Measurements from ENCODE around the gene FBLIM1. TPM values are rescaled to one million over a fixed set of nuclear protein-coding genes. Genes with fewer than 3 reads are reported as not detected.

FBLIM1 gene
- total and polyA plus RNA-seq, 2 donors: 1.6 to 10.3 TPM

DNA sequence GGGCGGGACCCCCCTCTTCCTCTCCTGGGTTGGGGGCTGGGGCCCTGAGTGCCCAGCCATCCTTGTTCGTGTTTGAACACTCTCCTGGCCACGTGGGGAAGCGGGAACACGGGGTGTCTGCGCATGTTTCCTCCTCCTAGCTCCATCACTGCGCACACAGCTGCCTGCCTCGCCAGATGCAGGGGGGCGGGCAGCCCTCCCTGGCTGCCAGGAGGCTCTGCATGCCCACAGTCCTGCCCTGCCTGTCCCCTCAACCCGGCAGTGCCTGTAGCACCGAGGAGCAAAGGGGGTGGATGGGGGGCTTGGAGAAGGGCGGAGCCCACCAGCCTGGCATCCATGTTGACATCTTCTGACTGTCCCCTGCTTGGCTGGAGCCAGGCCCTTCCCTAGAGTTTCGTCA is 24.3 kb upstream of the FBLIM1 start:
- no peak for DNase-seq (ENCODE audit: low read depth in 6 of 9, low spot score in 9 of 9)
- H3K27me3 ChIP-seq (ENCODE audit: control insufficient read depth in 2 of 2, insufficient read depth in 1 of 2, low read length in 1 of 2): no peaks in the 10 kb centered on the region
- no peaks in the 10 kb centered on the region for H3K4me1 ChIP-seq (ENCODE audit: control insufficient read depth in 2 of 2, insufficient read depth in 2 of 2, low read length in 2 of 2)
- H3K27ac ChIP-seq (ENCODE audit: low read depth in 1 of 2, low read length in 1 of 2): no peak overlapping the region
- peaks cover 32 to 52% of the 10 kb centered on the region in 2 donors for H3K36me3 ChIP-seq (ENCODE audit: control insufficient read depth in 2 of 2, insufficient read depth in 2 of 2, low read length in 1 of 2)
- no peak overlapping the region for H3K4me3 ChIP-seq (ENCODE audit: low read length in 2 of 2)
- 90% methylated on average over 13 of the region's 13 CpGs for WGBS
- H3K9me3 ChIP-seq (ENCODE audit: control insufficient read depth in 2 of 2, insufficient read depth in 1 of 2, low read length in 1 of 2): no peaks in the 10 kb centered on the region

DNA sequence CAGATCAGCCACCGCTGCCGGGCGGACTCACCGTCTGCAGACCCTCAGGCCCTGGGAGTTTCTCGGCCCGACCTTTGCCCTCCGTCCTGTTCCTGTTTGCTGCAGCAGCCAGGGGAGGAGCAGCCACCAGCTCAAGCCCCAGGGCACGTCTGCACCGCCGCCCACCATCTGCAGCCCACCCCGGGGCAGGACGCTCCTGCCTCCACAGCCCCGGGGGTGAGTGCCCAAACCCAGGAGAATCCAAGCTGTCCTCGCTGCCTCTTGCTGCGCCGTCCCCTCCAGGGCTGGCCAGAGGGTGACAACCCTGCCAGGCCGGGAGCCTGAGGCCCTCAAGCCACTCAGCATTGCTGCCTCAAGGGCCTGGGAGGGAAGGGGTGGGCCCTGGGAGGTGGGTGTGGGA is 23.7 kb upstream of the FBLIM1 start:
- WGBS: 94% methylated on average over 17 of the region's 17 CpGs
- H3K36me3 ChIP-seq (ENCODE audit: control insufficient read depth in 2 of 2, insufficient read depth in 2 of 2, low read length in 1 of 2): peaks cover 27 to 46% of the 10 kb centered on the region in 2 donors

DNA sequence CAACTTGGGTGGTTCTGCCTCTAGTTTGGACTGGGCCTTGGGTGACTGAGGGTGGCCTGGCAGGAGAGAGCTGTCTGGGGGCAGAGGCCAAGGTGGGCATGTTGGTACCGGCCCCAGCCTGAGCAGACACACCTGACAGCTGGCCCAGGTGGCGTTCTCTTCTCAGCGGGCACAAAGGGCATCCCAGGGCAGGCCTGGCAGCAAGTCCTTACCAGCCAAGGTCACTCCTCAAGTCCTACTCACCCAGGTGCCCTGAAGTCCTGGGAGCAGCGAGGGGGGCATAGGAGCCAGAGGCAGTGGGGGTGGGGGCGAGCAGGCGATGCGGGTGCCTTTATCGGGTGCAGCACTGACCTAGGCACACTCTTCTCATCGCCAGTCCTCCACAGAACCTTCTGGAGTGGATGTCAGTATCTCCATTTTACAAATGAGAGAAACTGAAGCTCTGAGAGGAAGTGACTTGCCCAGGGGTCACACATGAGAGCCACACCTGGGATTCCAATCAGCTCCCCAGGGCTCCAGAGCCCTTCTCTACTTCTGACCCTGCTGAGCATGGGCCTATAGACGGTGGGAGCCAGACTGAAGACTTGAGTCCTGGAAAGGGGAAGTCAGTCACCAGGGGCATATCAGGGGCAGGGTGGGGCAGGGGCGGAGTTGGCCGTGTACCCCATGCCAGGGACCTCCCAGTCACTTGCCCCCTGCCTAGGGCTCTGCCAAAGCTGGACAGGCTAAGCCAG is 23.1 kb upstream of the FBLIM1 start:
- H3K4me3 ChIP-seq (ENCODE audit: low read length in 2 of 2): no peak overlapping the region
- no peak overlapping the region for H3K27ac ChIP-seq (ENCODE audit: low read depth in 1 of 2, low read length in 1 of 2)
- H3K4me1 ChIP-seq (ENCODE audit: control insufficient read depth in 2 of 2, insufficient read depth in 2 of 2, low read length in 2 of 2): no peaks in the 10 kb centered on the region
- 88% methylated on average over 12 of the region's 12 CpGs for WGBS
- H3K27me3 ChIP-seq (ENCODE audit: control insufficient read depth in 2 of 2, insufficient read depth in 1 of 2, low read length in 1 of 2): no peaks in the 10 kb centered on the region
- peaks cover 26 to 43% of the 10 kb centered on the region in 2 donors for H3K36me3 ChIP-seq (ENCODE audit: control insufficient read depth in 2 of 2, insufficient read depth in 2 of 2, low read length in 1 of 2)
- DNase-seq (ENCODE audit: low read depth in 6 of 9, low spot score in 9 of 9): no peak
- no peaks in the 10 kb centered on the region for H3K9me3 ChIP-seq (ENCODE audit: control insufficient read depth in 2 of 2, insufficient read depth in 1 of 2, low read length in 1 of 2)

More for the DNA sequence above, 23.7 kb upstream of the FBLIM1 start:
- Histone ChIP-seq H3K4me3 (ENCODE audit: low read length in 2 of 2) (no peak overlapping the region), H3K9me3 (ENCODE audit: control insufficient read depth in 2 of 2, insufficient read depth in 1 of 2, low read length in 1 of 2) (no peaks in the 10 kb centered on the region), H3K27me3 (ENCODE audit: control insufficient read depth in 2 of 2, insufficient read depth in 1 of 2, low read length in 1 of 2) (no peaks in the 10 kb centered on the region), H3K27ac (ENCODE audit: low read depth in 1 of 2, low read length in 1 of 2) (no peak overlapping the region), H3K4me1 (ENCODE audit: control insufficient read depth in 2 of 2, insufficient read depth in 2 of 2, low read length in 2 of 2) (no peaks in the 10 kb centered on the region)
- no peak for DNase-seq (ENCODE audit: low read depth in 6 of 9, low spot score in 9 of 9)

DNA sequence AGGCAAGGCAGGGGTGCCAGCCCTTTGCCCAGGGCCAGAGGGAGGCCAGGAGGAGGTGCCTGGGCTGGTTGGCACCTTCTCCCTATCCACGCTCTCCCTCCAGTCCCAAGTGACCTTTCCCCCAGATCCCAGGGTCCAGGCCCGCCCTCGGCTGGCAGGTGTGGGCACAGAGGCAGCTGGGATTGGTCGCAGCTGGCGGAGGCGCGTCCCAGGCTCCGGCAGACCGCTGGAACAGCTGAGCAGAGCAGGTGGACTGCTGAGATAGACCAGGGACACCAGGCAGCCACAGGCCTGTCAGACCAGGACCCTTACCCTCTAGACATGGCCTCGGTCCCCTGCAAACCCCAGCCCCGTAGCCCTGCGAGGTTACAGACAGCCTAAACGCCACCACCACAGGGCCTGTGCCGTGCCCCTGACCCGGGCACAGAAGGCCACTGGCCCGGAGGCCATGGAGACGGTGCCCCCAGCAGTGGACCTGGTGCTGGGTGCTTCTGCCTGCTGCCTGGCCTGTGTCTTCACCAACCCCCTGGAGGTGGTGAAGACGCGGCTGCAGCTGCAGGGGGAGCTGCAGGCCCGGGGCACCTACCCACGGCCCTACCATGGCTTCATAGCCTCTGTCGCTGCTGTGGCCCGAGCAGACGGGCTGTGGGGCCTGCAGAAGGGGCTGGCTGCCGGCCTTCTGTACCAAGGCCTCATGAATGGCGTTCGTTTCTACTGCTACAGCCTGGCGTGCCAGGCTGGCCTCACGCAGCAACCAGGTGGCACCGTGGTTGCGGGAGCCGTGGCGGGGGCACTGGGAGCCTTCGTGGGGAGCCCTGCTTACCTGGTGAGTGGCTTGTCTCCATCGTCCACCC is 22.3 kb upstream of the FBLIM1 start, which contains the start of gene SLC25A34:
Gene SLC25A34, plus strand, starts transcription at position 221 of the 854 bp plus-strand sequence. Its CDS starts 228 bp downstream, at position 449.
- 94% methylated on average over 35 of the region's 35 CpGs for WGBS
- no peaks in the 10 kb centered on the region for H3K4me1 ChIP-seq (ENCODE audit: control insufficient read depth in 2 of 2, insufficient read depth in 2 of 2, low read length in 2 of 2)
- no peaks in the 10 kb centered on the region for H3K9me3 ChIP-seq (ENCODE audit: control insufficient read depth in 2 of 2, insufficient read depth in 1 of 2, low read length in 1 of 2)
- no peaks in the 10 kb centered on the region for H3K27me3 ChIP-seq (ENCODE audit: control insufficient read depth in 2 of 2, insufficient read depth in 1 of 2, low read length in 1 of 2)
- H3K36me3 ChIP-seq (ENCODE audit: control insufficient read depth in 2 of 2, insufficient read depth in 2 of 2, low read length in 1 of 2): peaks cover 22 to 36% of the 10 kb centered on the region in 2 donors
- no peak for DNase-seq (ENCODE audit: low read depth in 6 of 9, low spot score in 9 of 9)
- no peak within 1 kb of the TSS for H3K4me3 ChIP-seq (ENCODE audit: low read length in 2 of 2)
- no peak within 1 kb of the TSS for H3K27ac ChIP-seq (ENCODE audit: low read depth in 1 of 2, low read length in 1 of 2)

DNA sequence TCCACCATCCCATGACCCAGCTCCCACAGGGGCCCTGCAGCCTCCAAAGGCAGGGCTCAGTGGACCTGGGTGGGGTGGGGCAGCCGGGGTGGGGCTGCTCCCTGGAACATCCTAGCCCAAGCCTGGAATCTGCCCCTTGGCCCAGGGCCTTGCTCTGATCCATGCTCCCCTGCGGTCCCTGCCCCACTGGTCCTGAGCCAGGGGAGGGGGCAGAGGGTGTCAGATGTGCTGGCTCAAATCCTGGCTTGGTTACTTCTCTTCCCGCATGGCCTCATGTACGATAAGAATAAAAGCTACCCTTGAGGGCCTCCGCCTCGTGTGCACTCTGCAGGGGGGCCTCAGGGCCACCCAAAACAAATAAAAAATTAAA is 21.7 kb upstream of the FBLIM1 start:
- Histone ChIP-seq H3K4me3 (ENCODE audit: low read length in 2 of 2) (no peak overlapping the region), H3K9me3 (ENCODE audit: control insufficient read depth in 2 of 2, insufficient read depth in 1 of 2, low read length in 1 of 2) (no peaks in the 10 kb centered on the region), H3K36me3 (ENCODE audit: control insufficient read depth in 2 of 2, insufficient read depth in 2 of 2, low read length in 1 of 2) (peaks cover 16 to 31% of the 10 kb centered on the region in 2 donors), H3K27ac (ENCODE audit: low read depth in 1 of 2, low read length in 1 of 2) (no peak overlapping the region), H3K4me1 (ENCODE audit: control insufficient read depth in 2 of 2, insufficient read depth in 2 of 2, low read length in 2 of 2) (no peaks in the 10 kb centered on the region), H3K27me3 (ENCODE audit: control insufficient read depth in 2 of 2, insufficient read depth in 1 of 2, low read length in 1 of 2) (no peaks in the 10 kb centered on the region)
- WGBS: 78% methylated on average over 6 of the region's 6 CpGs
- DNase-seq (ENCODE audit: low read depth in 6 of 9, low spot score in 9 of 9): no peak

DNA sequence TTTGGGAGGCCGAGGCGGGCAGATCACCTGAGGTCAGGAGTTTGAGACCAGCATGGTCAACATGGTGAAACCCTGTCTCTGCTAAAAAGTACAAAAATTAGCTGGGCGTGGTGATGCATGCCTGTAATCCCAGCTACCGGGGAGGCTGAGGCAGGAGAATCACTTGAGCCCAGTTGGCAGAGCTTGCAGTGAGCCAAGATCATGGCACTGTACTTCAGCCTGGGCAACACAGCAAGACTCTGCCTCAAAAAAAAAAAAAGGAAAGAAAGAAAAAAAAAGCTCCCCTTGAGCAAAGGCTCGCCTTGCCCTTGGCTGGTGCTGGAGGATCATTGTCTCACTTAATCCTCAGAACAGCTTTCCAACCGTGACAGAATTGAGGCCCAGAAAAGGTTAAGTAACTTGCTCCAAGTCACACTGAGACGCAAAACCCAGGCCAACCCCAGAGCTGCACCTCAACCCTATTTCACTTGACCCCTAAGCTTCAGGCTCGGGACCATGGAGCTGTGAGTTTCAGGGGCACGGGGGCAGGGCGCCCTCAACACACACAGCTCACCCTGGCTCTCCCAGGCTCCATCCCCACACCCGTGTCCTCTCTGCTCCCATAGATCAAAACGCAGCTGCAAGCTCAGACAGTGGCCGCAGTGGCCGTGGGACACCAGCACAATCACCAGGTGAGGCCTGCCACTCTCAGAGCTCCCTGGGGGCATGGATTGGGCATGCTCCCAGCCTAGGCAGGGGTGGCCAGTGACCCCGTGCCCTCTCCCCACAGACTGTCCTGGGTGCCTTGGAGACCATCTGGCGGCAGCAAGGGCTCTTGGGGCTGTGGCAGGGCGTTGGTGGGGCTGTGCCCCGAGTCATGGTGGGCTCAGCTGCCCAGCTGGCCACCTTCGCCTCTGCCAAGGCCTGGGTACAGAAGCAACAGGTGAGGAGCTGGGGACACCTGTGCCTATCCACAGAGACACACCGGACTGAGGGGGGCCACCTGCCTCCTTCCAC is 21.0 kb upstream of the FBLIM1 start:
- no peak for DNase-seq (ENCODE audit: low read depth in 6 of 9, low spot score in 9 of 9)
- Histone ChIP-seq H3K27me3 (ENCODE audit: control insufficient read depth in 2 of 2, insufficient read depth in 1 of 2, low read length in 1 of 2) (no peaks in the 10 kb centered on the region), H3K9me3 (ENCODE audit: control insufficient read depth in 2 of 2, insufficient read depth in 1 of 2, low read length in 1 of 2) (no peaks in the 10 kb centered on the region), H3K27ac (ENCODE audit: low read depth in 1 of 2, low read length in 1 of 2) (no peak overlapping the region), H3K4me3 (ENCODE audit: low read length in 2 of 2) (no peak overlapping the region), H3K36me3 (ENCODE audit: control insufficient read depth in 2 of 2, insufficient read depth in 2 of 2, low read length in 1 of 2) (peaks cover 10 to 23% of the 10 kb centered on the region in 2 donors), H3K4me1 (ENCODE audit: control insufficient read depth in 2 of 2, insufficient read depth in 2 of 2, low read length in 2 of 2) (no peaks in the 10 kb centered on the region)
- 96% methylated on average over 20 of the region's 20 CpGs for whole genome bisulfite sequencing

DNA sequence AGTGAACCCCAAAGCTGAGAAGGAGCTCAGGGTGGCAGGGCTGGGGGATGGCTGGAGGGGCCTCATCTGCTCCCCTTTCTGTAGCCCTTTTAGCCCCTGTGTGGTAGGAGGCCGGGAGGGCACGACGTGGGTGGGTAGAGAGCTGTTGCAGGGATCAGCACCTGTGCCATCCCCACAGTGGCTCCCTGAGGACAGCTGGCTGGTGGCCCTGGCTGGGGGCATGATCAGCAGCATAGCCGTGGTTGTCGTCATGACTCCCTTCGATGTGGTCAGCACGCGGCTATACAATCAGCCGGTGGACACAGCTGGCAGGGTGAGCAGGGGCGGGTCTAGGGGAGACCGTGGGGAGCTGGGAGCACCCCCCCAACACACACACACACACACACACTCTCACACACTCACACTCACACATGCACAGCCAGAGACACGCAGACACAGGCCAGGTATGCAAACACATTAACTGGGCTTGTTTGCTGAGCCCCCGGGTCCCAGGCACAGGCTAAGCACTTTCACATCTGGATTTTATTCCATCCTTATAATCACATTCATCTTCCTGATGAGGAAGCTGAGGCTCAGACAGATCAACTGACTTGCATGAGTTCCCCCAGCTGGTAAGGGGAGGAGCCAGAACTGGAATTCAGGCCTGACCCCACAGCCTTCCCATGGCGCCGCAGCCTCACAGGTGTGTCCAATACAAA is 20.0 kb upstream of the FBLIM1 start:
- no peaks in the 10 kb centered on the region for H3K9me3 ChIP-seq (ENCODE audit: control insufficient read depth in 2 of 2, insufficient read depth in 1 of 2, low read length in 1 of 2)
- H3K36me3 ChIP-seq (ENCODE audit: control insufficient read depth in 2 of 2, insufficient read depth in 2 of 2, low read length in 1 of 2): peaks cover 8 to 14% of the 10 kb centered on the region in 2 donors
- H3K27ac ChIP-seq (ENCODE audit: low read depth in 1 of 2, low read length in 1 of 2): no peak overlapping the region
- H3K27me3 ChIP-seq (ENCODE audit: control insufficient read depth in 2 of 2, insufficient read depth in 1 of 2, low read length in 1 of 2): no peaks in the 10 kb centered on the region
- DNase-seq (ENCODE audit: low read depth in 6 of 9, low spot score in 9 of 9): no peak
- no peak overlapping the region for H3K4me3 ChIP-seq (ENCODE audit: low read length in 2 of 2)
- H3K4me1 ChIP-seq (ENCODE audit: control insufficient read depth in 2 of 2, insufficient read depth in 2 of 2, low read length in 2 of 2): no peaks in the 10 kb centered on the region
- 93% methylated on average over 15 of the region's 15 CpGs for WGBS

DNA sequence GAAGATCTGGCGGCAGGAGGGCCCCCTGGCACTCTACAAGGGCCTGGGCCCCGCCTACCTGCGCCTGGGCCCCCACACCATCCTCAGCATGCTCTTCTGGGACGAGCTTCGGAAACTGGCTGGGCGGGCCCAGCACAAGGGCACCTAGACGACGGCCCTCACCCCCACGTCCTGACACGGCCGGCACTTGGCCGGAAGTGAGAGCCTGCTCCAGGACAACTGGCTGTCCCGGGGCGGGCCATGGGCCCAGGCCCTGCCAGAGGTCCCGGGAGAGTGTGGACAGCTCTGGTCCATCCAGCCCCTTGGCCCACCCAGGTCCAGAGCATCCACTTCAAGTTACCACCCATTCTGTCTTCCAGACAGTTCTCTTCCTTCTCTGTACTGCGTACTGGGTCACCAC is 19.3 kb upstream of the FBLIM1 start:
- no peaks in the 10 kb centered on the region for H3K4me1 ChIP-seq (ENCODE audit: control insufficient read depth in 2 of 2, insufficient read depth in 2 of 2, low read length in 2 of 2)
- WGBS: 97% methylated on average over 16 of the region's 16 CpGs
- no peak overlapping the region for H3K27ac ChIP-seq (ENCODE audit: low read depth in 1 of 2, low read length in 1 of 2)
- H3K36me3 ChIP-seq (ENCODE audit: control insufficient read depth in 2 of 2, insufficient read depth in 2 of 2, low read length in 1 of 2): peaks cover 3 to 8% of the 10 kb centered on the region in 2 donors
- no peak overlapping the region for H3K4me3 ChIP-seq (ENCODE audit: low read length in 2 of 2)
- DNase-seq (ENCODE audit: low read depth in 6 of 9, low spot score in 9 of 9): no peak
- no peaks in the 10 kb centered on the region for H3K9me3 ChIP-seq (ENCODE audit: control insufficient read depth in 2 of 2, insufficient read depth in 1 of 2, low read length in 1 of 2)
- no peaks in the 10 kb centered on the region for H3K27me3 ChIP-seq (ENCODE audit: control insufficient read depth in 2 of 2, insufficient read depth in 1 of 2, low read length in 1 of 2)

Data from thymus (tissue), 11 donors.